Caco-2 (cell line): Measurements from ENCODE around the gene ZNF664. TPM values are rescaled to one million over a fixed set of nuclear protein-coding genes. Genes with fewer than 3 reads are reported as not detected.
A peak's percentile ranks its signal among the peaks of the same experiment; 100 is the strongest.

Source experiments
- BruUV-seq: library from RNA; stranded (reverse); fragments of 400-500 nt; replicated peaks from 2 replicates; lab custom pipeline; 2021; lab: Mats Ljungman, UMichigan
- CTCF ChIA-PET: fragments of 300-600 bp; sonication (Branson Sonifier 250); formaldehyde crosslinking; loops from one replicate; lab custom pipeline; 2022; ENCODE audit warnings: antibody characterized with exemption; lab: Charles Lee
- POLR2A ChIA-PET: fragments of 300-600 bp; sonication (Branson Sonifier 250); formaldehyde crosslinking; loops from one replicate; lab custom pipeline; 2022; ENCODE audit warnings: antibody characterized with exemption; lab: Charles Lee
- DNase-seq, 2 experiments: peaks; one replicate each; pipeline versions ENCODE4 v3.0.0 to v3.0.0-alpha.2; 2020 to 2022
- H3K27me3 ChIP-seq: replicated peaks from 2 replicates; pipeline ENCODE4 v1.6.0; 2011; ENCODE audit warnings: low read length; ENCODE audit not compliant: control insufficient read depth, insufficient read depth
- H3K36me3 ChIP-seq: 2 replicates; pipeline ENCODE4 v1.5.1; 2011; ENCODE audit warnings: low read length; ENCODE audit not compliant: control insufficient read depth, insufficient read depth
- H3K4me1 ChIP-seq: fragments of 250-450 bp; sonication (Bioruptor Pico); 2 replicates; pipeline ENCODE4 v1.5.1; 2020; ENCODE audit warnings: mild to moderate bottlenecking
- H3K4me3 ChIP-seq: 2 replicates; pipeline ENCODE4 v1.5.1; 2011; ENCODE audit warnings: low read depth, mild to moderate bottlenecking, control low read depth, low read length
- H3K9me3 ChIP-seq: fragments of 250-450 bp; sonication (Bioruptor Pico); 2 replicates; pipeline ENCODE4 v1.5.1; 2020; ENCODE audit warnings: mild to moderate bottlenecking, moderate library complexity
- H3K27ac Mint-ChIP-seq: one replicate; pipeline ENCODE4 v1.8.0; 2022; ENCODE audit warnings: mixed read lengths; ENCODE audit not compliant: unreplicated experiment
- H3K27me3 Mint-ChIP-seq: one replicate; pipeline ENCODE4 v1.8.0; 2022; ENCODE audit warnings: mixed read lengths; ENCODE audit not compliant: insufficient read depth, unreplicated experiment
- H3K36me3 Mint-ChIP-seq: one replicate; pipeline ENCODE4 v1.8.0; 2022; ENCODE audit warnings: mild to moderate bottlenecking, mixed read lengths; ENCODE audit not compliant: insufficient read depth, unreplicated experiment
- H3K4me1 Mint-ChIP-seq: one replicate; pipeline ENCODE4 v1.8.0; 2022; ENCODE audit warnings: low read depth, mixed read lengths; ENCODE audit not compliant: unreplicated experiment
- H3K4me3 Mint-ChIP-seq: one replicate; pipeline ENCODE4 v1.8.0; 2022; ENCODE audit warnings: mild to moderate bottlenecking, moderate library complexity, mixed read lengths; ENCODE audit not compliant: unreplicated experiment
- H3K9me3 Mint-ChIP-seq: one replicate; pipeline ENCODE4 v1.8.0; 2022; ENCODE audit warnings: mixed read lengths; ENCODE audit not compliant: unreplicated experiment
- intact Hi-C: fragments of 100-400 bp; cut with micrococcal nuclease; formaldehyde crosslinking; loops from one replicate; pipeline ENCODE4 v1.10.0; 2022; ENCODE audit not compliant: unreplicated experiment
- total RNA-seq: library from RNA; stranded (reverse); gene quantifications from 2 replicates; pipeline ENCODE4 v1.2.3, GENCODE V29; 2022
- TF ChIP-seq, protein P1 (sequence below), 2 experiments: fragments of 200-600 bp in 1 of 2; IDR thresholded peaks; 1 replicate in 1 of 2; 2 replicates in 1 of 2; pipeline versions ENCODE4 v1.5.1 to v1.8.0; 2011 to 2022; ENCODE audit warnings: antibody characterized with exemption in 1 of 2, control low read depth in 1 of 2, inconsistent platforms in 1 of 2, low read depth in 1 of 2, low read length in 1 of 2, mild to moderate bottlenecking in 1 of 2, moderate library complexity in 1 of 2; ENCODE audit not compliant: insufficient read depth in 1 of 2, severe bottlenecking in 1 of 2, unreplicated experiment in 1 of 2

Gene ZNF664
- total RNA-seq, 1 experiment from 2014 or later, result 117 TPM

DNA sequence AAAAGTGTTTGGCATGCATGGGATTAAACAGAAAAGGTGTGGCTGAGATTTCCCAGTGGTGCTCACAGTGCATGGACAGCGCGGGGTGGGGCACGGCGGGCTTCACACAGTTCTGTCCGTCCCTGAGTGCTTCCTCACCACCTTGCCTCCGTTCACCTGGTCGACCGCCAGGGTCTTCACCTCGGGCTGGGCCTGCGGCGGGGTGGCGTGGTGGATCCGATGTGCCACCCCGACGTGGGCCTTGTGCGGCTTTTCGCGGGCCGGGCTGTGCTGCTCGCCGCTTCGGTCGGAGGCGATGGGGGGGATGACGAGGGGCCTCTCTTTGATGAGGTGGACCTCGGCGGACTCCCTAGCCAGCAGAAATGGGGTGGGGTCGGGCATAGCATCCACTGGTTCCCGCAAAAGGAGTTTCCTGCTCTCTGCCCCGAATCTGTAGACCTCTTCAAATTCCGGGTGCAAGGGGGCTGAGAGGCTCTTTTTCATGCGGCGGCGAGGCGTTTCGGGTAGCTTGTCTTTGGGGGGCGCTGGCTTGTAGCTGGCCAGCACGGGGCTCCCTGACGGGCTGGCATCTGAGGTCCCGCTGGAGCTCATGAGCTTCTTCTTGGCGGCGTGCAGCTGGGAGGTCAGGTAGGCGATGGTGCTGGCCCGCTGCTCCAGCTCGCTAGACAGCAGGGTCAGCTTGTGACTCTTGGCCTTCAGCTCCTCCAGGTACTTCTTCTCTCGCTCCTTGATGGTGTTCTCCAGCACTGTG, 35.9 kb upstream of the ZNF664 start:
- Histone ChIP-seq H3K4me3 (no peak overlapping the region), H3K27me3 (no peaks in the 10 kb centered on the region), H3K36me3 (peaks cover 1% of the 10 kb centered on the region), H3K9me3 (peaks cover 4% of the 10 kb centered on the region; the same call in 1 of the 2 replicates), H3K4me1 (no peaks in the 10 kb centered on the region)
- ChIA-PET POLR2A (no interaction called here), CTCF (no interaction called here)
- TF ChIP-seq, protein P1, sequence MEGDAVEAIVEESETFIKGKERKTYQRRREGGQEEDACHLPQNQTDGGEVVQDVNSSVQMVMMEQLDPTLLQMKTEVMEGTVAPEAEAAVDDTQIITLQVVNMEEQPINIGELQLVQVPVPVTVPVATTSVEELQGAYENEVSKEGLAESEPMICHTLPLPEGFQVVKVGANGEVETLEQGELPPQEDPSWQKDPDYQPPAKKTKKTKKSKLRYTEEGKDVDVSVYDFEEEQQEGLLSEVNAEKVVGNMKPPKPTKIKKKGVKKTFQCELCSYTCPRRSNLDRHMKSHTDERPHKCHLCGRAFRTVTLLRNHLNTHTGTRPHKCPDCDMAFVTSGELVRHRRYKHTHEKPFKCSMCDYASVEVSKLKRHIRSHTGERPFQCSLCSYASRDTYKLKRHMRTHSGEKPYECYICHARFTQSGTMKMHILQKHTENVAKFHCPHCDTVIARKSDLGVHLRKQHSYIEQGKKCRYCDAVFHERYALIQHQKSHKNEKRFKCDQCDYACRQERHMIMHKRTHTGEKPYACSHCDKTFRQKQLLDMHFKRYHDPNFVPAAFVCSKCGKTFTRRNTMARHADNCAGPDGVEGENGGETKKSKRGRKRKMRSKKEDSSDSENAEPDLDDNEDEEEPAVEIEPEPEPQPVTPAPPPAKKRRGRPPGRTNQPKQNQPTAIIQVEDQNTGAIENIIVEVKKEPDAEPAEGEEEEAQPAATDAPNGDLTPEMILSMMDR (IDR thresholded peaks at IDR 0.05; ENCODE audit: insufficient read depth in 1 of 2, low read depth in 1 of 2, low read length in 1 of 2, severe bottlenecking in 1 of 2, unreplicated experiment in 1 of 2), result no peak
- DNase-seq, result no peak
- no peak overlapping the region for H3K27ac Mint-ChIP-seq
- H3K27me3 Mint-ChIP-seq, result no peaks in the 10 kb centered on the region
- peaks cover 22% of the 10 kb centered on the region for H3K36me3 Mint-ChIP-seq
- intact Hi-C loops, result no loop called here
- no TSS peak for BruUV-seq
- no peak overlapping the region for H3K4me3 Mint-ChIP-seq
- H3K9me3 Mint-ChIP-seq, result no peaks in the 10 kb centered on the region
- H3K4me1 Mint-ChIP-seq, result peaks cover 11% of the 10 kb centered on the region

DNA sequence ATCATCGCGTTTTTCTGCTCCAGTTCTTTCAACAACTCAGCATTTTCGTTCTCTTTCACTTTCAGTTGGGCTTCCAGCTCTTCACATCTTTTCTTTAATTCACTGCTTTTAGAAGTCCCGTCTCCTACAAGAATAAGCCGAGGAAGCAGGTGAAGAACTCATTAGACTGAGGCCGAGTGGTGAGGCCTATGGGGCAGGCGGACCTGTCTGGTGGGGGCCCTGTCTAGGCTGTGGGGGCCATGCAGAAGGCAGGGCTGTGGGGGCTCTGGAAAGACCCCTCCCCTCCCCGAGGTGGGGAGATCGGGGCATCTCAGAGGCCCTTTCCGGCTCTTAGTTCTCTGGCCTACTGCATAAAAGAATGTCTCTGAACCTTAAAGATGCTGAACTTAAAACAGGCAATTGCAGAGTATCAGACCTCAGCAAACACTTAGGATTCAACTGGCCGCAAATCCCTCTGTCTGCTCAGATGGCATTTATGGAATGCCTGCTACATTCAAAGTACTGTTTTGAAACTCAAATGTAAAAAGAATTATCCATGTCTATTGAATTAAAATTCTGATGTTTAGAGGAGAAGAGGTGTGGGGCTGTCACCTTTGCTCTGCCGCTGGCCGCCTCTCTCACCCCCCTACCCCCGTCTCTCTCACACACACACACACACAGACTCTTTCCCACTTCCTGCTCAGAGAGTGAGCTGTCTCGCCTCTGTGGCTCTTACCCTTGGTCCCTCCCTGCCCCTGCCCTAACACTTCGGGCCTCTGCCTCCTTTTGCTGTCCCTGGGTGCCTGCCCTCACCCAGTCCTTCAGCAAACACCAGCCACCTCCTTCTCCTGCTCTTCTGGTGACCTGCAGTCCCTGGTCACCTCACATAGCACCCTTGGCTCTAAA, 35.1 kb upstream of the ZNF664 start:
- H3K9me3 ChIP-seq, result peaks cover 4% of the 10 kb centered on the region; the same call in 1 of the 2 replicates
- Mint-ChIP-seq H3K27me3 (no peaks in the 10 kb centered on the region), H3K36me3 (peaks cover 22% of the 10 kb centered on the region), H3K4me3 (no peak overlapping the region), H3K9me3 (no peaks in the 10 kb centered on the region), H3K4me1 (peaks cover 11% of the 10 kb centered on the region), H3K27ac (peak overlapping the region; percentile 17)
- H3K4me1 ChIP-seq, result no peaks in the 10 kb centered on the region
- H3K27me3 ChIP-seq, result no peaks in the 10 kb centered on the region
- intact Hi-C loops, result no loop called here
- H3K36me3 ChIP-seq, result peaks cover 1% of the 10 kb centered on the region
- no peak for DNase-seq
- POLR2A ChIA-PET, result no interaction called here
- no peak overlapping the region for H3K4me3 ChIP-seq
- CTCF ChIA-PET, result no interaction called here
- TF ChIP-seq, protein P1 (IDR thresholded peaks at IDR 0.05; ENCODE audit: insufficient read depth in 1 of 2, low read depth in 1 of 2, low read length in 1 of 2, severe bottlenecking in 1 of 2, unreplicated experiment in 1 of 2), result no peak
- BruUV-seq, result no TSS peak
